T-helper 9 cell (primary cell): ENCODE results near the gene C11orf21.

Experiments
- DNase-seq: peaks from one replicate; pipeline ENCODE4 v3.0.0-alpha.2; 2020

The C11orf21 gene

GRCh38 chr11:2258501-2259465, 42.9 kb downstream of the C11orf21 start:
- no peak for DNase-seq

GRCh38 chr11:2256951-2257700, 44.6 kb downstream of the C11orf21 start:
- no peak for DNase-seq

- DNase-seq, result no peak
These were observed 45.3 kb downstream of the C11orf21 start for GRCh38 chr11:2256293-2256913.

- DNase-seq, result no peak
These were observed 49.7 kb downstream of the C11orf21 start for GRCh38 chr11:2252018-2252417.

- no peak for DNase-seq
These were observed 50.6 kb downstream of the C11orf21 start for GRCh38 chr11:2251138-2251537.

GRCh38 chr11:2250485-2250884, 51.2 kb downstream of the C11orf21 start:
- DNase-seq, result no peak

- DNase-seq, result no peak
These were observed 51.7 kb downstream of the C11orf21 start for GRCh38 chr11:2250041-2250440.

- no peak for DNase-seq
These were observed 52.4 kb downstream of the C11orf21 start for GRCh38 chr11:2249189-2249916.

GRCh38 chr11:2248762-2249161, 53.0 kb downstream of the C11orf21 start:
- DNase-seq, result no peak

GRCh38 chr11:2248242-2248641, 53.5 kb downstream of the C11orf21 start:
- no peak for DNase-seq

GRCh38 chr11:2247496-2247895, 54.2 kb downstream of the C11orf21 start:
- DNase-seq, result no peak
